ENCODE measurements around the gene STX7. TPM values are rescaled to one million over a fixed set of nuclear protein-coding genes. Genes with fewer than 3 reads are reported as not detected.

Gene STX7
- total RNA-seq, 1 donor from 2014 or later, result 46.9 TPM

GRCh38 chr6:132506461-132506860 lies 6.5 kb downstream of the STX7 start:
- no peaks in the 10 kb centered on the region for H3K27me3 Mint-ChIP-seq (ENCODE audit: low read depth)
- H3K4me1 Mint-ChIP-seq, result peaks cover 20% of the 10 kb centered on the region
- peaks cover 8% of the 10 kb centered on the region for H3K9me3 Mint-ChIP-seq
- H3K4me3 Mint-ChIP-seq, result no peak overlapping the region
- H3K27ac Mint-ChIP-seq, result no peak overlapping the region
- no peak for TF ChIP-seq CTCF (IDR thresholded peaks at IDR 0.05; ENCODE audit: unreplicated experiment)
- no peak for DNase-seq (ENCODE audit: low spot score in 2 of 2, unreplicated experiment in 2 of 2)
- peaks cover 24% of the 10 kb centered on the region for H3K36me3 Mint-ChIP-seq

- Mint-ChIP-seq H3K27me3 (ENCODE audit: low read depth) (no peaks in the 10 kb centered on the region), H3K27ac (no peak overlapping the region)
Observed at GRCh38 chr6:132505158-132505557, 7.8 kb downstream of the STX7 start.

GRCh38 chr6:132504757-132505156 lies 8.2 kb downstream of the STX7 start:
- Mint-ChIP-seq H3K4me3 (no peak overlapping the region), H3K27ac (no peak overlapping the region), H3K9me3 (peaks cover 8% of the 10 kb centered on the region), H3K4me1 (peaks cover 9% of the 10 kb centered on the region), H3K36me3 (peaks cover 35% of the 10 kb centered on the region), H3K27me3 (ENCODE audit: low read depth) (no peaks in the 10 kb centered on the region)
- TF ChIP-seq CTCF (IDR thresholded peaks at IDR 0.05; ENCODE audit: unreplicated experiment), result no peak
- DNase-seq (ENCODE audit: low spot score in 2 of 2, unreplicated experiment in 2 of 2), result no peak

More at GRCh38 chr6:132505158-132505557, 7.8 kb downstream of the STX7 start:
- H3K9me3 Mint-ChIP-seq, result peaks cover 8% of the 10 kb centered on the region
- DNase-seq (ENCODE audit: low spot score in 2 of 2, unreplicated experiment in 2 of 2), result no peak
- H3K36me3 Mint-ChIP-seq, result peaks cover 31% of the 10 kb centered on the region
- no peak overlapping the region for H3K4me3 Mint-ChIP-seq
- TF ChIP-seq CTCF (IDR thresholded peaks at IDR 0.05; ENCODE audit: unreplicated experiment), result no peak
- H3K4me1 Mint-ChIP-seq, result peaks cover 9% of the 10 kb centered on the region

- no peaks in the 10 kb centered on the region for H3K9me3 Mint-ChIP-seq
- peaks cover 17% of the 10 kb centered on the region for H3K4me1 Mint-ChIP-seq
- no peak for DNase-seq (ENCODE audit: low spot score in 2 of 2, unreplicated experiment in 2 of 2)
- peaks cover 34% of the 10 kb centered on the region for H3K36me3 Mint-ChIP-seq
- TF ChIP-seq CTCF (IDR thresholded peaks at IDR 0.05; ENCODE audit: unreplicated experiment), result no peak
- H3K27me3 Mint-ChIP-seq (ENCODE audit: low read depth), result no peaks in the 10 kb centered on the region
- no peak overlapping the region for H3K27ac Mint-ChIP-seq
- H3K4me3 Mint-ChIP-seq, result no peak overlapping the region
Observed at GRCh38 chr6:132499757-132500156, 13.2 kb downstream of the STX7 start.

- H3K4me1 Mint-ChIP-seq, result peaks cover 13% of the 10 kb centered on the region
- H3K9me3 Mint-ChIP-seq, result peaks cover 7% of the 10 kb centered on the region
- no peak overlapping the region for H3K27ac Mint-ChIP-seq
- peaks cover 41% of the 10 kb centered on the region for H3K36me3 Mint-ChIP-seq
- no peak for TF ChIP-seq CTCF (IDR thresholded peaks at IDR 0.05; ENCODE audit: unreplicated experiment)
- DNase-seq (ENCODE audit: low spot score in 2 of 2, unreplicated experiment in 2 of 2), result no peak
- no peak overlapping the region for H3K4me3 Mint-ChIP-seq
- no peaks in the 10 kb centered on the region for H3K27me3 Mint-ChIP-seq (ENCODE audit: low read depth)
Observed at GRCh38 chr6:132498638-132499037, 14.3 kb downstream of the STX7 start.
